Choroid plexus epithelial cell (primary cell): ENCODE data around the gene FCRL5.

Experiments
- DNase-seq: peaks from one replicate; pipeline ENCODE4 v3.0.0-alpha.2; 2010; ENCODE audit warnings: low read depth
- H3K4me3 ChIP-seq: 2 replicates; pipeline ENCODE4 v1.5.1; 2011; ENCODE audit warnings: low read depth, mild to moderate bottlenecking, control low read depth, low read length, moderate library complexity
- CTCF ChIP-seq: conservative IDR thresholded peaks from 2 replicates; pipeline ENCODE4 v1.5.1; 2011; ENCODE audit warnings: low read depth, mild to moderate bottlenecking, control low read depth, inconsistent platforms, low read length, moderate library complexity

The FCRL5 gene

GRCh38 chr1:157584503-157584902 lies 32.2 kb upstream of the FCRL5 start:
- no peak overlapping the region for H3K4me3 ChIP-seq
- TF ChIP-seq CTCF = no peak
- DNase-seq = no peak

DNA sequence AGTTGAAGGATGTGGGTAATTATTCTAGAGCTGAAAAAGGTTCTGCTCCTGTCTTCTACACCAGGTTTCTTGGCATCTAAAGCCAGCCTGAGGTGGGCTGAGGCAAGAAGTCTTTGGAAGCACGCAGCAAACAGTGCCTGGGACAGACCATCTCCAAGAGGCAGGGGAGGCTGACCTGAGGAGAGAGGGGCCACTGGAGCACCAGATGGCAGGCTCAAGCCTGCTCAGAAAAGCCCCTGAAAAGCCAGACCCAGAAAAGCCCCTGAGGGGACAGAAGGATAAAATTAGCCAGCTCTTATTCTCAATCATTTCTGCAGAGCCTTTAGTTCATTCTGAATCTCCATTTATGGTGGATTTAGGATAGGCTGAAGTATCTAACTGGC lies 28.5 kb upstream of the FCRL5 start:
- no peak for TF ChIP-seq CTCF
- DNase-seq = no peak
- no peak overlapping the region for H3K4me3 ChIP-seq

- peak; percentile 74 for DNase-seq
- TF ChIP-seq CTCF = peak; percentile 77
- no peak overlapping the region for H3K4me3 ChIP-seq
Measured at GRCh38 chr1:157580179-157580827, 28.0 kb upstream of the FCRL5 start.

- TF ChIP-seq CTCF = no peak
- DNase-seq = no peak
- H3K4me3 ChIP-seq = no peak overlapping the region
Measured at GRCh38 chr1:157577420-157577819, 25.1 kb upstream of the FCRL5 start.

DNA sequence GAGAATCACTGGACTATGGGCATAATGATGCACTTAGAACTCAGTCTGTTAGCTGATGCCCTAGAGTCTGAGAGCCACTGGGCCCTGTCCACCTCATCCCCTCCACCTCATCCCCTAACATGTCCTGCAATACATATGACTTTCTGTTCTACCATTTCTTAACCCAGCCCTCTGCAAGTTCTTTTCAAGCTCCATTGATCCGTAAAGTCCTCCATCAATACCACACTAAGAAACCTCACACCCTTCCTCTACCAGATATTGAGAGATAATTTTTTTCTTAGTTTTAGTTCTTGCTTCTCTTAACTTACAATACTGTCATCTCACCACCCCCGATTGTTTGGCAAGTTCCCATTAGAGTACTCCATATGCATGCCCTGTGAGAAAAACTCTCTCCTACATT lies 23.4 kb upstream of the FCRL5 start:
- H3K4me3 ChIP-seq = no peak overlapping the region
- no peak for DNase-seq
- TF ChIP-seq CTCF = no peak

DNA sequence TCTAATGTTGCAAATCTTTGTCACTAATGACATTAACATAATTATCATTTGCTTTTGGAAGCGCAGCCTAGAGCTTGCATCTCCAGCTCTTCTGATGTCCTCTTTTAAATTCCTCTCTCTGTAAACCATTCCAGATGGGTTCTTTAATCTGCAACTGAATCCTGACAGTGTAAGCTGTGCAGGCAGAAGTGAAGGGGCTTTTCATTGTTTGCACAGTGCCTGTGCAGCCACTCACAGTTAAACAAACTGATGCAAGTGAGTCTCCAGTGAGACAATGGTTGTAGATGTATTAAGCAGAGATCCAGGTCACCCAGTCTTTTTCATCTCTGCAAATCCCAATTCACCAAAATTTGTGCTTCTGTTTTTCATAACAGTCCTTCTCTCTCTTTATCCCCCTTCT lies 22.5 kb upstream of the FCRL5 start:
- H3K4me3 ChIP-seq = no peak overlapping the region
- no peak for DNase-seq
- no peak for TF ChIP-seq CTCF
